Fibroblast of mammary gland (primary cell): ENCODE measurements around the gene BATF.

ENCODE experiments used
- DNase-seq: peaks from one replicate; pipeline ENCODE4 v3.0.0-alpha.2; 2010; ENCODE audit warnings: low read depth
- H3K4me3 ChIP-seq: 2 replicates; pipeline ENCODE4 v1.5.1; 2011; ENCODE audit warnings: low read depth, mild to moderate bottlenecking, low read length, moderate library complexity; ENCODE audit not compliant: control insufficient read depth
- TF ChIP-seq, protein P1 (sequence below): conservative IDR thresholded peaks from 2 replicates; pipeline ENCODE4 v1.5.1; 2011; ENCODE audit warnings: low read depth, low read length, inconsistent platforms; ENCODE audit not compliant: control insufficient read depth, insufficient read depth

The BATF gene

GRCh38 chr14:75570797-75571196 lies 48.5 kb downstream of the BATF start:
- H3K4me3 ChIP-seq = no peak overlapping the region
- TF ChIP-seq, protein P1, sequence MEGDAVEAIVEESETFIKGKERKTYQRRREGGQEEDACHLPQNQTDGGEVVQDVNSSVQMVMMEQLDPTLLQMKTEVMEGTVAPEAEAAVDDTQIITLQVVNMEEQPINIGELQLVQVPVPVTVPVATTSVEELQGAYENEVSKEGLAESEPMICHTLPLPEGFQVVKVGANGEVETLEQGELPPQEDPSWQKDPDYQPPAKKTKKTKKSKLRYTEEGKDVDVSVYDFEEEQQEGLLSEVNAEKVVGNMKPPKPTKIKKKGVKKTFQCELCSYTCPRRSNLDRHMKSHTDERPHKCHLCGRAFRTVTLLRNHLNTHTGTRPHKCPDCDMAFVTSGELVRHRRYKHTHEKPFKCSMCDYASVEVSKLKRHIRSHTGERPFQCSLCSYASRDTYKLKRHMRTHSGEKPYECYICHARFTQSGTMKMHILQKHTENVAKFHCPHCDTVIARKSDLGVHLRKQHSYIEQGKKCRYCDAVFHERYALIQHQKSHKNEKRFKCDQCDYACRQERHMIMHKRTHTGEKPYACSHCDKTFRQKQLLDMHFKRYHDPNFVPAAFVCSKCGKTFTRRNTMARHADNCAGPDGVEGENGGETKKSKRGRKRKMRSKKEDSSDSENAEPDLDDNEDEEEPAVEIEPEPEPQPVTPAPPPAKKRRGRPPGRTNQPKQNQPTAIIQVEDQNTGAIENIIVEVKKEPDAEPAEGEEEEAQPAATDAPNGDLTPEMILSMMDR = no peak
- no peak for DNase-seq

GRCh38 chr14:75572104-75572503 lies 49.8 kb downstream of the BATF start:
- no peak for DNase-seq
- no peak overlapping the region for H3K4me3 ChIP-seq
- TF ChIP-seq, protein P1 = no peak

- DNase-seq = no peak
- TF ChIP-seq, protein P1 = no peak
- no peak overlapping the region for H3K4me3 ChIP-seq
These were observed 54.8 kb downstream of the BATF start for GRCh38 chr14:75577090-75577489.

GRCh38 chr14:75577729-75578101 lies 55.4 kb downstream of the BATF start:
- TF ChIP-seq, protein P1 = peak; percentile 88
- DNase-seq = peak; percentile 87
- peak overlapping the region; percentile 65 for H3K4me3 ChIP-seq

GRCh38 chr14:75578102-75578785 lies 56.0 kb downstream of the BATF start, which contains the start of gene FLVCR2:
FLVCR2 (plus strand) TSS chr14:75578620; CDS start chr14:75578973, 353 bp downstream.
- DNase-seq = peak; percentile 66
- TF ChIP-seq, protein P1 = no peak
- peak within 1 kb of the TSS; percentile 65 for H3K4me3 ChIP-seq

DNA sequence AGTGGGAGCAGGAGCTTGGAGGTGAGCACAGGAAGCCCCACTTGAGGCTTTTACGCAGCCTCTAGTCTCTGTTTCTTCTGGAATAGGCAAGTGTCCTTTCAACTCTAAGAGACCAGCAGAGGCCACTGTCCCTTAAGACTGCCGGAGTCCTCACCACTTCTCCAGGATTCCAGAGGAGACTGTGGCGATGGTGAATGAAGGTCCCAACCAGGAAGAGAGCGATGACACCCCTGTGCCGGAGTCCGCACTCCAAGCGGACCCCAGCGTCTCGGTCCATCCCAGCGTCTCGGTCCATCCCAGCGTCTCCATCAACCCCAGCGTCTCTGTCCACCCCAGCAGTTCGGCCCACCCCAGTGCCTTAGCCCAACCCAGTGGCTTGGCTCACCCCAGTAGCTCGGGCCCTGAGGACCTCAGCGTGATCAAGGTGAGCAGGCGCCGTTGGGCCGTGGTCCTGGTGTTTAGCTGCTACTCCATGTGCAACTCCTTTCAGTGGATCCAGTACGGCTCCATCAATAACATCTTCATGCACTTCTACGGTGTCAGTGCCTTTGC lies 56.6 kb downstream of the BATF start:
- peak; percentile 63 for DNase-seq
- TF ChIP-seq, protein P1 = peak; percentile 19
- H3K4me3 ChIP-seq = peak overlapping the region; percentile 65
